Suprapubic skin (tissue), 4 donors: ENCODE measurements around the gene VSIG1. TPM values are rescaled to one million over a fixed set of nuclear protein-coding genes. Genes with fewer than 3 reads are reported as not detected.

Experiments used
- DNase-seq, 2 donors: peaks; one replicate each; pipeline ENCODE4 v3.0.0-alpha.2; 2019; ENCODE audit warnings: low spot score in 2 of 2
- H3K27ac ChIP-seq: fragments of 200-600 bp; sonication (generic); one replicate; pipeline ENCODE4 v1.5.1; 2019
- H3K27me3 ChIP-seq: fragments of 200-600 bp; sonication (generic); one replicate; pipeline ENCODE4 v1.5.1; 2019
- H3K36me3 ChIP-seq: fragments of 200-600 bp; sonication (generic); one replicate; pipeline ENCODE4 v1.5.1; 2019
- H3K4me1 ChIP-seq: fragments of 200-600 bp; sonication (generic); one replicate; pipeline ENCODE4 v1.5.1; 2019
- H3K4me3 ChIP-seq: fragments of 200-600 bp; sonication (generic); one replicate; pipeline ENCODE4 v1.5.1; 2019; ENCODE audit warnings: mild to moderate bottlenecking
- H3K9me3 ChIP-seq: fragments of 200-600 bp; sonication (generic); one replicate; pipeline ENCODE4 v1.5.1; 2019
- EP300 ChIP-seq: sonication (generic); formaldehyde crosslinking; IDR thresholded peaks from one replicate; pipeline ENCODE4 v1.6.1; 2017; ENCODE audit warnings: antibody characterized with exemption
- POLR2A ChIP-seq, 2 donors: fragments of 450-650 bp; IDR thresholded peaks; one replicate each; pipeline ENCODE4 v1.6.1; 2017; ENCODE audit warnings: antibody characterized with exemption in 2 of 2, mild to moderate bottlenecking in 2 of 2, moderate library complexity in 2 of 2
- POLR2AphosphoS5 ChIP-seq, 3 donors: sonication (generic); formaldehyde crosslinking; IDR thresholded peaks; one replicate each; pipeline ENCODE4 v1.6.1; 2017; ENCODE audit warnings: antibody characterized with exemption in 3 of 3
- WGBS: methylation state at CpG from one replicate; pipeline ENCODE4 v1.1.5; 2018; 5-methylcytosine and 5-hydroxymethylcytosine counted together
- total RNA-seq, 4 donors: library from RNA; depleted of rRNA; stranded (reverse); fragments of >200 nt; gene quantifications; one replicate each; pipeline ENCODE4 v1.1.0, GENCODE V29; 2016
- TF ChIP-seq, protein P1 (sequence below), 2 donors: fragments of 200-600 bp in 1 of 2; fragments of 450-650 bp in 1 of 2; sonication (generic) in 1 of 2; IDR thresholded peaks; one replicate each; pipeline ENCODE4 v1.5.1; 2016 to 2019; ENCODE audit warnings: antibody characterized with exemption in 2 of 2, mild to moderate bottlenecking in 1 of 2, moderate library complexity in 1 of 2

The VSIG1 gene
- total RNA-seq, 4 donors from 2014 or later: 0.34 to 0.55 TPM; not detected in 2

DNA sequence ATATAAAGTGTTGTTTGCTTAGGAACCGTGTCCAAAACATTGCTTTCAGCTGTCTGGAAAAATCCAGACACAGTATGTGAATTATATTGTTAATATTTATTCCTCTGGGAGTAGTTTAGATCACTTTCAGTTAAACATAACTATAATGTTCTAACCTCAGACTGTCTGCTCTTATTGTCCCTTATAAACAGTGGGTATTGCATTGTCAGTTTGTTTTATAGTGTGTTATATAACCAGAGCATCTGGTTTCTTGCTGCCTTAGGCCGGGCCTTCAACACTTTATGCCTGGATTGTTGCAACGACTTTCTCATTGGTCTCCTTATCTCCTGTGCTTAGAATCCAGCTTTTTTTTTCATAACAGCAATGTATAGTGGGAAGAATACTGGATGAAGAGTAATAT is 73.1 kb downstream of the VSIG1 start:
- 64% methylated on average over 3 of the region's 3 CpGs for WGBS
- Histone ChIP-seq H3K36me3 (no peaks in the 10 kb centered on the region), H3K27ac (no peak overlapping the region), H3K27me3 (no peaks in the 10 kb centered on the region), H3K4me1 (peaks cover 3% of the 10 kb centered on the region), H3K9me3 (no peaks in the 10 kb centered on the region), H3K4me3 (no peak overlapping the region)
- no peak for DNase-seq
- TF ChIP-seq POLR2A (IDR thresholded peaks at IDR 0.05) (no peak), EP300 (no peak), POLR2AphosphoS5 (IDR thresholded peaks at IDR 0.05) (no peak)
- TF ChIP-seq, protein P1, sequence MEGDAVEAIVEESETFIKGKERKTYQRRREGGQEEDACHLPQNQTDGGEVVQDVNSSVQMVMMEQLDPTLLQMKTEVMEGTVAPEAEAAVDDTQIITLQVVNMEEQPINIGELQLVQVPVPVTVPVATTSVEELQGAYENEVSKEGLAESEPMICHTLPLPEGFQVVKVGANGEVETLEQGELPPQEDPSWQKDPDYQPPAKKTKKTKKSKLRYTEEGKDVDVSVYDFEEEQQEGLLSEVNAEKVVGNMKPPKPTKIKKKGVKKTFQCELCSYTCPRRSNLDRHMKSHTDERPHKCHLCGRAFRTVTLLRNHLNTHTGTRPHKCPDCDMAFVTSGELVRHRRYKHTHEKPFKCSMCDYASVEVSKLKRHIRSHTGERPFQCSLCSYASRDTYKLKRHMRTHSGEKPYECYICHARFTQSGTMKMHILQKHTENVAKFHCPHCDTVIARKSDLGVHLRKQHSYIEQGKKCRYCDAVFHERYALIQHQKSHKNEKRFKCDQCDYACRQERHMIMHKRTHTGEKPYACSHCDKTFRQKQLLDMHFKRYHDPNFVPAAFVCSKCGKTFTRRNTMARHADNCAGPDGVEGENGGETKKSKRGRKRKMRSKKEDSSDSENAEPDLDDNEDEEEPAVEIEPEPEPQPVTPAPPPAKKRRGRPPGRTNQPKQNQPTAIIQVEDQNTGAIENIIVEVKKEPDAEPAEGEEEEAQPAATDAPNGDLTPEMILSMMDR (IDR thresholded peaks at IDR 0.05): no peak

DNA sequence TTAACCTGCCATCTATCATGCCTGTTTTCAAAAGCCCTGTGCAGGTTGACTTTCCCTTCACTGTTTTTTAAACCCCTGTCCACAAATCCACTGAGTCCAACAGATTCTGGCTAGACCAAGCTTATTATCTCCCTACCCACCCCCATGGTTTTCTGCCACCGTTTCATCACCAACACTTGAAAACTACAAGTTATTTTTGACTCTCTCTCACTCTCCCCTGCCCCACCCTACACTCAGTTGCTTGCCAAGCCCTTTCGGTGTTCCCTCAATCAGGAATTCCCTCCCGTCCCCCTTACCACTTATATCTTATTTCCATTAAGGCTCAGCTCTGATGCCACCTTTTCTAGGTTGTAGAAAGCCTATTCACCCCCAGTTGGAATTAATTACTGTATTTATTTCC is 76.4 kb downstream of the VSIG1 start:
- TF ChIP-seq, protein P1 (IDR thresholded peaks at IDR 0.05): no peak
- no peak for TF ChIP-seq EP300
- TF ChIP-seq POLR2A (IDR thresholded peaks at IDR 0.05): no peak
- TF ChIP-seq POLR2AphosphoS5 (IDR thresholded peaks at IDR 0.05): no peak
- H3K36me3 ChIP-seq: no peaks in the 10 kb centered on the region
- H3K27me3 ChIP-seq: no peaks in the 10 kb centered on the region
- no peak overlapping the region for H3K27ac ChIP-seq
- peaks cover 5% of the 10 kb centered on the region for H3K4me1 ChIP-seq
- no peak overlapping the region for H3K4me3 ChIP-seq
- H3K9me3 ChIP-seq: no peaks in the 10 kb centered on the region
- 29% methylated on average over 3 of the region's 3 CpGs for WGBS
- no peak for DNase-seq

DNA sequence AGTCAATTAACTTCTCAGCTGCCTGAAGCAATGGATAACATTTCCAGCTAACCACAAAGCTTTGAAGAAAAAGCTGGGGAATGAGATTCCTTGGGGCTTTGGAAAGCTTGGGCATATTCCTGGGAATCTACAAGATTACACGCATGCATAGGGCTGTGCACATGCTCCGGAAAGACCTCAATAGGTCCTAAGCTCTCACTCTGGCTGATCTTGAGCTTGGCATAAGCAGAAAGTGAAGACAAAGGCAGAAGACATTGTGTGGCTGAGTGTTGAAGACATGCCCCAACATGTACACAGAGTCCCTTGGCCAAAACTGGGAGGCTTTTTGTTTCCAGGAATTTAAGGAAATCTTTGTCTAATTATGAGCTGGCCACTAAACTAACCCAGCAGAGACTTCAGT is 77.9 kb downstream of the VSIG1 start:
- H3K27me3 ChIP-seq: no peaks in the 10 kb centered on the region
- no peaks in the 10 kb centered on the region for H3K36me3 ChIP-seq
- peaks cover 5% of the 10 kb centered on the region for H3K4me1 ChIP-seq
- H3K9me3 ChIP-seq: no peaks in the 10 kb centered on the region
- no peak overlapping the region for H3K4me3 ChIP-seq
- WGBS: 66% methylated on average over 2 of the region's 2 CpGs
- DNase-seq: no peak
- TF ChIP-seq POLR2A (IDR thresholded peaks at IDR 0.05): no peak
- TF ChIP-seq EP300: no peak
- TF ChIP-seq POLR2AphosphoS5 (IDR thresholded peaks at IDR 0.05): no peak
- TF ChIP-seq, protein P1 (IDR thresholded peaks at IDR 0.05): no peak
- H3K27ac ChIP-seq: no peak overlapping the region

DNA sequence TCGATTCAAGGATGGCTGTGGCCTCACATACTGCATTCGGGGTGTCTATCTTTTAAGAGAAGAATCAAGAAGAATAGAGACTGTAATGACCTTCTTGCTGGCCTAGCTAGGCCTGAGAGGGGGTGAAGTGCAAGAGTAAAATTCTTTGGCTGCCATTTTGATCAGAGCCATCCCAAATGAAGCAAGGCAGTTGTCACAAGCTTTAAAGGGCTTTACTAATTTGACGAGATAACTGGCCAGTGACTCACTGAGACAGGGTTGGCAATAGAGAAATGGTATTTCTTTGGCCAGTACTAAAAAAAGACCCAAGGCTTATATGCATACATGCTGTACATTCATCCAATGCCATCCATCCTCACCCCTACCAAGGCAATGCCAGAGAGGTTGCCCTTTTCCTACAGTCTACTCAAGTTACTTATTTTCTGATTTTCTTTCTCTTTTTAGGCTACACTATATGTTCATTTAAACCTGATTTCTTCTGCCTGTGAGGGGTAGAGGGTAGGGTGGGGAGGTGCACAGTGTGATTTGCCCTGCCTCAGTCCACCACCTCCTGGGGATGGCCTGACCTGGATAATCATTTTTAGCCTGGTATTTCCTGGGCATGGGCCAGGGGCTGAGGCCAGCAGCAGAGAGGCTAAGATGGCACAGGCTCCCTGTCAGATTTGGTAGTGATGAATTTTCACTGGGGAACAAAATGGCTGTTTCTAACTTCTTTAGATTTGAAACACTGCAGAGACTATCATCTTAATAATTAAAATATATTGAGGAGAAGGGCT is 78.9 kb downstream of the VSIG1 start:
- WGBS: 79% methylated on average over 3 of the region's 3 CpGs
- TF ChIP-seq POLR2AphosphoS5 (IDR thresholded peaks at IDR 0.05) (no peak), POLR2A (IDR thresholded peaks at IDR 0.05) (no peak), EP300 (no peak)
- TF ChIP-seq, protein P1 (IDR thresholded peaks at IDR 0.05): no peak
- no peak overlapping the region for H3K27ac ChIP-seq
- DNase-seq: no peak
- H3K27me3 ChIP-seq: no peaks in the 10 kb centered on the region
- no peaks in the 10 kb centered on the region for H3K9me3 ChIP-seq
- no peaks in the 10 kb centered on the region for H3K36me3 ChIP-seq
- no peak overlapping the region for H3K4me3 ChIP-seq
- peaks cover 5% of the 10 kb centered on the region for H3K4me1 ChIP-seq

DNA sequence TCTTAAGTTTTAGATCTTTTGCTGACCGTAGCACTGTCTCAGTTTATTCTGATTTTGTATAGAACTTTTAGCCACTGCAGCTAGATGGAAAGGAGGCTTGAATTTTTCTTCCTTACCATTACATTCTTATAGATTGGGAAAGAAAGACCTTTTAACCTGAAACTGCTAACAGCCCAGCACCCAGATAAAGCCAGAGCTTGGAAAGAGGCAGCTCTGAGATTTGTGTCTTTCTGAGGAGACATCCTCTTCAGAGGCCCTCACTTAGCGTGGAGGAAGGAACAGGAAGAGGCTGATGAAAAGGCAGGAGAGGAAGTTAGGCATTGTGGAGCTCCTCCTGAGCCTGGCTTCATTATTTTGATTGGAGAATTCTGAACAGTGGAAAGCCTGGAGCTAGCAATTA is 81.8 kb downstream of the VSIG1 start:
- no peak for DNase-seq
- Histone ChIP-seq H3K27me3 (no peaks in the 10 kb centered on the region), H3K27ac (no peak overlapping the region), H3K36me3 (no peaks in the 10 kb centered on the region), H3K4me3 (no peak overlapping the region), H3K9me3 (no peaks in the 10 kb centered on the region), H3K4me1 (peaks cover 5% of the 10 kb centered on the region)
- 79% methylated on average over 2 of the region's 2 CpGs for WGBS
- no peak for TF ChIP-seq POLR2AphosphoS5 (IDR thresholded peaks at IDR 0.05)
- TF ChIP-seq POLR2A (IDR thresholded peaks at IDR 0.05): no peak
- TF ChIP-seq, protein P1 (IDR thresholded peaks at IDR 0.05): no peak
- TF ChIP-seq EP300: no peak
